ENCODE measurements around the gene C1QTNF8. TPM values are rescaled to one million over a fixed set of nuclear protein-coding genes. Genes with fewer than 3 reads are reported as not detected.

The C1QTNF8 gene
- total and polyA plus RNA-seq, 4 donors: 0.08 to 0.74 TPM; not detected in 2

DNA sequence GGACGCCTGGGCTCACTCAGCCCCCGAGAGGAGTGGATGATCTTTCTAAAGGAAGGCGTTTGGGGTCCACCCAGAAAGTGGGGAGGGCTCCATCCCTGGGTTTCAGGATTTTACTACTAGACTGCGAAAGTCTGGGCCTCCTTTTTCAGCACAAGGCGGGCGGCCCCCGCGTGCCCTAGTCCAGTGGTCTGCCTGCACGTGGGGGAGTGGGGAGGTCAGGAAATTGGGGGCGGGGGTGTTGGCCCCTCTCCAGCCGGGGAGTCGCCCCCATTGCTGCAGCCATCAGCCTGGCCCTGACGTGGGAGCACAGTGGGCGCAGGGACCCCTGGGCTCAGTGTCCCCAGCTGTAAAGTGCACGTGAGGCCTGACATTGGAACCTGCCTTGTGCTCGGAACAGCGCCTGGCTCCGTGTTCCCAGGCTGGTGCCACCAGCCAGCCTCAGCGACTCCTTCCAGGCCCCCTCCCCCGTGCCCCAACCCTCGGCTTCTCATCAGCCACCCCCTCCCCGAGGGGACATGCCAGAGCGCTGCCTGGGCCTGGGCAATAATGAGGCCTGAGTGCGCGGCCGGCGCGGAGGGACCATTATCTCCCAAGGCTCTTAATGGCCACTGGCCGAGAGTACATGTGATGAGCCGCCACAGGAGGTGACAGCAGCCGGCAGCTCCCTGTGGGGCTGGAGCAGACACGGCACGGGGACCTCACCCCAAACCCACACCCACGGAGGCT, 2.4 kb upstream of the C1QTNF8 start:
- H3K36me3 ChIP-seq (ENCODE audit: control insufficient read depth in 4 of 4, insufficient read depth in 4 of 4, low read length in 4 of 4): no peaks in the 10 kb centered on the region
- DNase-seq: no peak
- H3K27me3 ChIP-seq (ENCODE audit: control insufficient read depth in 3 of 3, insufficient read depth in 3 of 3, low read length in 2 of 3): peaks cover 0 to 18% (median 3%) of the 10 kb centered on the region in 3 donors
- H3K27ac ChIP-seq (ENCODE audit: low read depth in 1 of 2, low read length in 1 of 2): peak overlapping the region in 1 of 2 donors; percentile 71
- H3K4me3 ChIP-seq: no peak overlapping the region
- H3K9ac ChIP-seq (ENCODE audit: insufficient read depth in 1 of 2, low read length in 2 of 2): no peak overlapping the region
- no peak for TF ChIP-seq CTCF (IDR thresholded peaks at IDR 0.05; ENCODE audit: control extremely low read depth, extremely low read depth)
- WGBS, 2 donors: 44 to 48% methylated on average over 33 to 34 of the region's 34 CpGs
- peaks cover 0 to 5% (median 0%) of the 10 kb centered on the region in 5 donors for H3K4me1 ChIP-seq (ENCODE audit: control insufficient read depth in 5 of 5, insufficient read depth in 5 of 5, low read length in 5 of 5)
- no peak for ATAC-seq (ENCODE audit: insufficient read depth, low FRiP score)
- H3K9me3 ChIP-seq (ENCODE audit: control insufficient read depth in 4 of 4, insufficient read depth in 3 of 4, low read length in 3 of 4): no peaks in the 10 kb centered on the region

DNA sequence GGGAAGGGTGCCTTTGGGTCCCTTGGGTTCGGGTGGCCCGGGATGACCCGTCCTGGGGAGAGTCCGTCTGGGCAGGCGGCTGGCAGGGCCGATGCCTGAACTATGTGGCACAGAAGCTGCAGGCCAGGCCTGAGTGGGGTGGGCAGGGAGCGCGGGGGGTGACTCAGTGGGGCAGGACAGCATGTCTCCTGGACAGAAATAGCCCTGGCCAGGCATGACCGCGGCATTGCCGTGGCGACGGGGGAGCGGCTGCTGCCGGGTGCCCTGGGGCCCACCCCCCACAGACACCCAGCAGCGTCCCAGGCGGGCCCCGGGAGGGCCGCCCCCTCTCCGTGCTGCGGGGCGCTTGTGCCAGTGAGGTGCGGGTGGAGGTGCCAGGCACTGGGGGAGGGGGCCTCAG, 1.8 kb upstream of the C1QTNF8 start:
- 76 to 85% methylated on average over 19 to 23 of the region's 23 CpGs for WGBS, 2 donors
- no peak overlapping the region for H3K9ac ChIP-seq (ENCODE audit: insufficient read depth in 1 of 2, low read length in 2 of 2)
- no peak for TF ChIP-seq CTCF (IDR thresholded peaks at IDR 0.05; ENCODE audit: control extremely low read depth, extremely low read depth)
- no peaks in the 10 kb centered on the region for H3K9me3 ChIP-seq (ENCODE audit: control insufficient read depth in 4 of 4, insufficient read depth in 3 of 4, low read length in 3 of 4)
- H3K27ac ChIP-seq (ENCODE audit: low read depth in 1 of 2, low read length in 1 of 2): peak overlapping the region in 1 of 2 donors; percentile 81
- H3K4me1 ChIP-seq (ENCODE audit: control insufficient read depth in 5 of 5, insufficient read depth in 5 of 5, low read length in 5 of 5): no peaks in the 10 kb centered on the region
- DNase-seq (no peak), ATAC-seq (ENCODE audit: insufficient read depth, low FRiP score) (no peak)
- no peaks in the 10 kb centered on the region for H3K36me3 ChIP-seq (ENCODE audit: control insufficient read depth in 4 of 4, insufficient read depth in 4 of 4, low read length in 4 of 4)
- no peak overlapping the region for H3K4me3 ChIP-seq
- H3K27me3 ChIP-seq (ENCODE audit: control insufficient read depth in 3 of 3, insufficient read depth in 3 of 3, low read length in 2 of 3): peaks cover 0 to 18% (median 3%) of the 10 kb centered on the region in 3 donors

DNA sequence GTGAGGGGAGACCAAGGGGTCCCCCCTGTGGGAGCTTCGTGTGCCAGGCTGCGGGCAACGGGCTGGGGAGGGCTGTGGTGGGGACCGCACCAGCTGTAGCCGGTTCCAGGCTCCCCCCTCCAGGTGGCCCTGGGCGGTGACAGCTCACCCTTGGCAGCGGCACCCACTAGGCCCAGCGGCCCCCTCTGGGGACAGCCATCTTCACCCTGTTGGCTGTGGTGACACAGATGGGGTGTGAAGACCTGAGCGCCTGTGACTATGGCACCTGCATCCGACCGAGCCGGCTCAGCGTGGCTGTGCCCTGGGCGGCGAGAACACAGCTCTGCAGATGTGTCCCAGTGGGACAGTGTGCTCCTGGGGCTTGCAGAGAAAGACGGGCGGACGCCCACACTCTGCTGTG, 1.1 kb upstream of the C1QTNF8 start:
- Histone ChIP-seq H3K27ac (ENCODE audit: low read depth in 1 of 2, low read length in 1 of 2) (peak overlapping the region in 1 of 2 donors; percentile 81), H3K9me3 (ENCODE audit: control insufficient read depth in 4 of 4, insufficient read depth in 3 of 4, low read length in 3 of 4) (no peaks in the 10 kb centered on the region), H3K4me1 (ENCODE audit: control insufficient read depth in 5 of 5, insufficient read depth in 5 of 5, low read length in 5 of 5) (no peaks in the 10 kb centered on the region), H3K36me3 (ENCODE audit: control insufficient read depth in 4 of 4, insufficient read depth in 4 of 4, low read length in 4 of 4) (no peaks in the 10 kb centered on the region), H3K4me3 (no peak overlapping the region), H3K27me3 (ENCODE audit: control insufficient read depth in 3 of 3, insufficient read depth in 3 of 3, low read length in 2 of 3) (peaks cover 0 to 17% (median 3%) of the 10 kb centered on the region in 3 donors), H3K9ac (ENCODE audit: insufficient read depth in 1 of 2, low read length in 2 of 2) (no peak overlapping the region)
- WGBS, 2 donors: 78% methylated on average over 18 of the region's 18 CpGs
- no peak for ATAC-seq (ENCODE audit: insufficient read depth, low FRiP score)
- DNase-seq: no peak
- TF ChIP-seq CTCF (IDR thresholded peaks at IDR 0.05; ENCODE audit: control extremely low read depth, extremely low read depth): no peak
